ENCODE data around the gene CAMK1D. TPM values are rescaled to one million over a fixed set of nuclear protein-coding genes. Genes with fewer than 3 reads are reported as not detected.

The CAMK1D gene
- total and polyA plus RNA-seq, 2 experiments from 2014 or later, result 4.6 to 7.2 TPM

- no peaks in the 10 kb centered on the region for H3K36me3 ChIP-seq (ENCODE audit: insufficient read depth)
- H3F3A ChIP-seq (replicated peaks; ENCODE audit: low read depth), result no peaks in the 10 kb centered on the region
- ATAC-seq (no peak), DNase-seq (ENCODE audit: low spot score) (no peak)
- no peaks in the 10 kb centered on the region for H3K9me2 ChIP-seq (ENCODE audit: insufficient read depth)
- no peak overlapping the region for H3K4me3 Mint-ChIP-seq
- H4K20me1 ChIP-seq (replicated peaks; ENCODE audit: insufficient read depth), result no peaks in the 10 kb centered on the region
- H3K27ac Mint-ChIP-seq, result no peak overlapping the region
- H3K79me2 ChIP-seq (replicated peaks; ENCODE audit: insufficient read depth), result no peaks in the 10 kb centered on the region
- no peaks in the 10 kb centered on the region for H3K4me1 Mint-ChIP-seq
- no peak overlapping the region for H3K4me2 ChIP-seq
- TF ChIP-seq EZH2phosphoT487 (IDR thresholded peaks at IDR 0.05; ENCODE audit: unreplicated experiment), result no peak
- TF ChIP-seq, protein P1, sequence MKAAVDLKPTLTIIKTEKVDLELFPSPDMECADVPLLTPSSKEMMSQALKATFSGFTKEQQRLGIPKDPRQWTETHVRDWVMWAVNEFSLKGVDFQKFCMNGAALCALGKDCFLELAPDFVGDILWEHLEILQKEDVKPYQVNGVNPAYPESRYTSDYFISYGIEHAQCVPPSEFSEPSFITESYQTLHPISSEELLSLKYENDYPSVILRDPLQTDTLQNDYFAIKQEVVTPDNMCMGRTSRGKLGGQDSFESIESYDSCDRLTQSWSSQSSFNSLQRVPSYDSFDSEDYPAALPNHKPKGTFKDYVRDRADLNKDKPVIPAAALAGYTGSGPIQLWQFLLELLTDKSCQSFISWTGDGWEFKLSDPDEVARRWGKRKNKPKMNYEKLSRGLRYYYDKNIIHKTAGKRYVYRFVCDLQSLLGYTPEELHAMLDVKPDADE (IDR thresholded peaks at IDR 0.05), result no peak
- no peak for TF ChIP-seq JUNB (IDR thresholded peaks at IDR 0.05; ENCODE audit: unreplicated experiment)
- TF ChIP-seq STAT1 (IDR thresholded peaks at IDR 0.05; ENCODE audit: unreplicated experiment), result no peak
- no peak for TF ChIP-seq ZNF114 (CRISPR knock-in tag; IDR thresholded peaks at IDR 0.05)
- TF ChIP-seq NANOG (IDR thresholded peaks at IDR 0.05; ENCODE audit: borderline replicate concordance), result no peak
- TF ChIP-seq ZNF462 (CRISPR knock-in tag; IDR thresholded peaks at IDR 0.05), result no peak
- TF ChIP-seq, protein P2, sequence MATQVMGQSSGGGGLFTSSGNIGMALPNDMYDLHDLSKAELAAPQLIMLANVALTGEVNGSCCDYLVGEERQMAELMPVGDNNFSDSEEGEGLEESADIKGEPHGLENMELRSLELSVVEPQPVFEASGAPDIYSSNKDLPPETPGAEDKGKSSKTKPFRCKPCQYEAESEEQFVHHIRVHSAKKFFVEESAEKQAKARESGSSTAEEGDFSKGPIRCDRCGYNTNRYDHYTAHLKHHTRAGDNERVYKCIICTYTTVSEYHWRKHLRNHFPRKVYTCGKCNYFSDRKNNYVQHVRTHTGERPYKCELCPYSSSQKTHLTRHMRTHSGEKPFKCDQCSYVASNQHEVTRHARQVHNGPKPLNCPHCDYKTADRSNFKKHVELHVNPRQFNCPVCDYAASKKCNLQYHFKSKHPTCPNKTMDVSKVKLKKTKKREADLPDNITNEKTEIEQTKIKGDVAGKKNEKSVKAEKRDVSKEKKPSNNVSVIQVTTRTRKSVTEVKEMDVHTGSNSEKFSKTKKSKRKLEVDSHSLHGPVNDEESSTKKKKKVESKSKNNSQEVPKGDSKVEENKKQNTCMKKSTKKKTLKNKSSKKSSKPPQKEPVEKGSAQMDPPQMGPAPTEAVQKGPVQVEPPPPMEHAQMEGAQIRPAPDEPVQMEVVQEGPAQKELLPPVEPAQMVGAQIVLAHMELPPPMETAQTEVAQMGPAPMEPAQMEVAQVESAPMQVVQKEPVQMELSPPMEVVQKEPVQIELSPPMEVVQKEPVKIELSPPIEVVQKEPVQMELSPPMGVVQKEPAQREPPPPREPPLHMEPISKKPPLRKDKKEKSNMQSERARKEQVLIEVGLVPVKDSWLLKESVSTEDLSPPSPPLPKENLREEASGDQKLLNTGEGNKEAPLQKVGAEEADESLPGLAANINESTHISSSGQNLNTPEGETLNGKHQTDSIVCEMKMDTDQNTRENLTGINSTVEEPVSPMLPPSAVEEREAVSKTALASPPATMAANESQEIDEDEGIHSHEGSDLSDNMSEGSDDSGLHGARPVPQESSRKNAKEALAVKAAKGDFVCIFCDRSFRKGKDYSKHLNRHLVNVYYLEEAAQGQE (IDR thresholded peaks at IDR 0.05; ENCODE audit: unreplicated experiment), result no peak
- no peak for TF ChIP-seq EZH2 (IDR thresholded peaks at IDR 0.05; ENCODE audit: low read depth, unreplicated experiment)
- TF ChIP-seq ZNF331 (CRISPR knock-in tag; IDR thresholded peaks at IDR 0.05; ENCODE audit: low read depth), result no peak
- TF ChIP-seq CTCF (conservative IDR thresholded peaks at IDR 0.05; ENCODE audit: low read depth in 2 of 2), result no peak
- no peak for TF ChIP-seq CREB1 (CRISPR knock-in tag; IDR thresholded peaks at IDR 0.05; ENCODE audit: low read depth)
- TF ChIP-seq POLR2AphosphoS5 (IDR thresholded peaks at IDR 0.05; ENCODE audit: low read depth), result no peak
- H2AFZ ChIP-seq, result no peak overlapping the region
- no peaks in the 10 kb centered on the region for H3K27me3 ChIP-seq (ENCODE audit: insufficient read depth)
- H3K4me1 ChIP-seq (ENCODE audit: insufficient read depth), result no peaks in the 10 kb centered on the region
- H3K9me3 Mint-ChIP-seq, result no peaks in the 10 kb centered on the region
- H3K27me3 Mint-ChIP-seq (ENCODE audit: insufficient read depth, low read depth, poor library complexity), result peaks cover 4% of the 10 kb centered on the region
- H3K4me3 ChIP-seq, result no peak overlapping the region
- H3K27ac ChIP-seq (ENCODE audit: low read depth), result no peak overlapping the region
- H3K36me3 Mint-ChIP-seq (ENCODE audit: low read depth), result no peaks in the 10 kb centered on the region
Observed at GRCh38 chr10:12880423-12880822, 531.1 kb downstream of the CAMK1D start.
